Nephron progenitor cell (in vitro differentiated cells): ENCODE data around the gene GTPBP3.
A peak's percentile ranks its signal among the peaks of the same experiment; 100 is the strongest.
"Not testable (repeated sequence)": the region's sequence is repeated elsewhere in the genome, so short reads cannot be mapped to it uniquely, and the experiment has no call there.

Experiments
- DNase-seq: peaks from one replicate; pipeline ENCODE4 v3.0.0; 2021
- H3K27ac Mint-ChIP-seq: 2 replicates; pipeline ENCODE4 v1.8.0; 2021; ENCODE audit warnings: mild to moderate bottlenecking, moderate library complexity, mixed read lengths
- H3K27me3 Mint-ChIP-seq: 2 replicates; pipeline ENCODE4 v1.8.0; 2021; ENCODE audit warnings: mild to moderate bottlenecking, low read depth, mixed read lengths; ENCODE audit not compliant: poor library complexity
- H3K36me3 Mint-ChIP-seq: 2 replicates; pipeline ENCODE4 v1.8.0; 2021; ENCODE audit warnings: low read depth, mixed read lengths
- H3K4me1 Mint-ChIP-seq: 2 replicates; pipeline ENCODE4 v1.8.0; 2021; ENCODE audit warnings: mixed read lengths
- H3K4me3 Mint-ChIP-seq: 2 replicates; pipeline ENCODE4 v1.8.0; 2021; ENCODE audit warnings: mild to moderate bottlenecking, moderate library complexity, mixed read lengths
- H3K9me3 Mint-ChIP-seq: 2 replicates; pipeline ENCODE4 v1.8.0; 2021; ENCODE audit warnings: mild to moderate bottlenecking, moderate library complexity, mixed read lengths
- TF ChIP-seq, protein P1 (sequence below): fragments of 200-600 bp; sonication (generic); IDR thresholded peaks from 2 replicates; pipeline ENCODE4 v1.5.0; 2021; ENCODE audit warnings: antibody characterized with exemption

Gene GTPBP3

DNA sequence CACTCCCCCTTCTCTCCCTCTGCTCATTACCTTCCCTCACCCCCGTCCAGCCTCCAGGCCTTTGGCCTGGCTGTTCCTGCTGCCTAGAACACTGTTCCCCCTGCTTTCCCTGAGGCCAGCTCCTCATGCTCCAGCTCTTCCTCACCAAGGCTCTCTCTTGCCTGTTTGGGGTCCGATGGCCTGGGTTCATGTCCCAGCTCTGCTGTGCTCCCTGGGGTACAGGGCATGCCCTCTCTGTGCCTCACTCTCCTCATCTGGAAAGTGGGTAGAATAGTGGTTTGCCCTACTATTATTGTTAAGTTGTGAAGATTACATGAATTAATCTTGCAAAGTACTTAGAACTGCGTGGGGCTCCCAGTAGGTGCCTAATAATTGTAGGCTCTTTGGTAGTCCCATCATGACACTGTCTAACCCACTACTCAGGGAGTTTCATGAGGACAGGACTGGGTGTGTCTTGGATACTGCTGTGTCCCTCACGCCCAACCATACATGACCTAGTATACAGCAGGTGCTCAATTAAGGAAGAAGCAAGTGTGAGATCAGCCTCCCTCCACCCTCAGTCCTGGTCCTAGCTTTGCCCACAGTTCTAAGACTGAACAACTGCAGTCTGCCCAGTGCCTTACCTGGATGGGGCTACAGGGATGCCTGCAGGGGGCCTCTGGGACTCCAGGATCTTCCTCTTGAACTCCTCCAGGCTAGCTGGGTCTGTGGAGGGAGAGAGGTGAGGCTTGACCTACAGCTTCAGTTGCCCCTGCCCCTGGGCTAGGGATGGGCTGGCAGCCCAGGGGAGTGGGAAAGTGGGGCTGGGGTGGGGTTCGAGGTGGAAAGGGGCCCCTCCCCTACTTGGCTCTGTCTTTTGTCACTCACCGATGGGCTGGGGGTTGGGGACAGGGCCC lies 22.8 kb downstream of the GTPBP3 start:
- Mint-ChIP-seq H3K36me3 (peaks cover 10% of the 10 kb centered on the region), H3K9me3 (peaks cover 7% of the 10 kb centered on the region), H3K4me1 (peaks cover 6% of the 10 kb centered on the region)

DNA sequence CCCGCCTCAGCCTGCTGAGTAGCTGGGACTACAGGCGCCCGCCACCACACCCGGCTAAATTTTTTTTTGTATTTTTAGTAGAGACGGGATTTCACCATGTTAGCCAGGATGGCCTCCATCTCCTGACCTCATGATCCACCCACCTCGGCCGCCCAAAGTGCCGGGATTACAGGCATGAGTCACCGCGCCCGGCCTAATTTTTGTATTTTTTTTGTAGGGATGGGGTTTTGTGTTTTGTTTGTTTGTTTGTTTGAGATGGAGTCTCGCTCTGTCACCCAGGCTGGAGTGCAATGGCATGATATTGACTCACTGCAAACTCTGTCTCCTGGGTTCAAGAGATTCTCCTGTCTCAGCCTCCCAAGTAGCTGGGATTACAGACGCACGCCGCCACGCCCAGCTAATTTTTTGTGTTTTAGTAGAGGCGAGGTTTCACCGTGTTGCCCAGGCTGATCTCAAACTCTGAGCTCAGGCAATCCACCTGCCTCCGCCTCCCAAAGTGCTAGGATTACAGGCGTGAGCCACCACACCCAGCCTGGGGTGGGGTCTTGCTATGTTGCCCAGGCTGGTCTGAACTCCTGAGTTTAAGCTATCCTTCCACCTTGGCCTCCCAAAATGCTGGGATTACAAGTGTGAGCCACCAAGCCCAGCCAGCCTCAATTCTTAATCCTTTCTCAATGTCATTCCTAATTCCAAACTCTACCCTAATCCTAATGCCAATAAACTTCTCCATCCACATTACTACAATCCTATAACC lies 26.7 kb downstream of the GTPBP3 start:
- peaks cover 21% of the 10 kb centered on the region for H3K27me3 Mint-ChIP-seq
- H3K27ac Mint-ChIP-seq, DNase-seq, H3K9me3 Mint-ChIP-seq, H3K4me3 Mint-ChIP-seq: not testable (repeated sequence)
- peaks cover 18% of the 10 kb centered on the region for H3K36me3 Mint-ChIP-seq
- H3K4me1 Mint-ChIP-seq = peaks cover 10% of the 10 kb centered on the region

More for the DNA sequence above, 22.8 kb downstream of the GTPBP3 start:
- no peak for DNase-seq
- no peak overlapping the region for H3K27ac Mint-ChIP-seq
- peaks cover 20% of the 10 kb centered on the region for H3K27me3 Mint-ChIP-seq
- no peak overlapping the region for H3K4me3 Mint-ChIP-seq
- TF ChIP-seq, protein P1, sequence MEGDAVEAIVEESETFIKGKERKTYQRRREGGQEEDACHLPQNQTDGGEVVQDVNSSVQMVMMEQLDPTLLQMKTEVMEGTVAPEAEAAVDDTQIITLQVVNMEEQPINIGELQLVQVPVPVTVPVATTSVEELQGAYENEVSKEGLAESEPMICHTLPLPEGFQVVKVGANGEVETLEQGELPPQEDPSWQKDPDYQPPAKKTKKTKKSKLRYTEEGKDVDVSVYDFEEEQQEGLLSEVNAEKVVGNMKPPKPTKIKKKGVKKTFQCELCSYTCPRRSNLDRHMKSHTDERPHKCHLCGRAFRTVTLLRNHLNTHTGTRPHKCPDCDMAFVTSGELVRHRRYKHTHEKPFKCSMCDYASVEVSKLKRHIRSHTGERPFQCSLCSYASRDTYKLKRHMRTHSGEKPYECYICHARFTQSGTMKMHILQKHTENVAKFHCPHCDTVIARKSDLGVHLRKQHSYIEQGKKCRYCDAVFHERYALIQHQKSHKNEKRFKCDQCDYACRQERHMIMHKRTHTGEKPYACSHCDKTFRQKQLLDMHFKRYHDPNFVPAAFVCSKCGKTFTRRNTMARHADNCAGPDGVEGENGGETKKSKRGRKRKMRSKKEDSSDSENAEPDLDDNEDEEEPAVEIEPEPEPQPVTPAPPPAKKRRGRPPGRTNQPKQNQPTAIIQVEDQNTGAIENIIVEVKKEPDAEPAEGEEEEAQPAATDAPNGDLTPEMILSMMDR = no peak

DNA sequence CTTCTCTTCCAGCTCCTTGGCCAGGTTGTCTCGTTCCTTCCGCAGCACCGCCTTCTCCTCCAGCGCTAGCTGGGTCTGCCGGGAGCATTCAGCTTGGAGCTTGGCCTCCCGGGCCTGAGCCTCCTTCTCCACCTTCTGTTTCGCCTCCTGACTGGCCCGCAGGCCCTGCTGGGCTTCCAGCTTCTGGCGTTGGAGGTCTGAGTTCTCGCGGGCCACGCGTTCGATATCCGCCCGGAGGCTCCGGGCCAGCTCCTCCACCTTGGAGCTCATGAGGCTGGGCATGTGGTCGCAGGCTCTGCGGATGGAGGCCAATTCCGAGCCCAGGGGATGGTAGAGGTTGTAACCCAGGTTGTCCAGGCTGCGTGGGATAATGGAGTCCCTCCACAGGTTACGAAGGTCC lies 28.0 kb downstream of the GTPBP3 start:
- TF ChIP-seq, protein P1 = no peak
- H3K36me3 Mint-ChIP-seq = peaks cover 21% of the 10 kb centered on the region
- peaks cover 8% of the 10 kb centered on the region for H3K4me1 Mint-ChIP-seq
- peaks cover 22% of the 10 kb centered on the region for H3K27me3 Mint-ChIP-seq
- no peak for DNase-seq
- H3K27ac Mint-ChIP-seq = no peak overlapping the region
- peaks cover 9% of the 10 kb centered on the region for H3K9me3 Mint-ChIP-seq
- no peak overlapping the region for H3K4me3 Mint-ChIP-seq

DNA sequence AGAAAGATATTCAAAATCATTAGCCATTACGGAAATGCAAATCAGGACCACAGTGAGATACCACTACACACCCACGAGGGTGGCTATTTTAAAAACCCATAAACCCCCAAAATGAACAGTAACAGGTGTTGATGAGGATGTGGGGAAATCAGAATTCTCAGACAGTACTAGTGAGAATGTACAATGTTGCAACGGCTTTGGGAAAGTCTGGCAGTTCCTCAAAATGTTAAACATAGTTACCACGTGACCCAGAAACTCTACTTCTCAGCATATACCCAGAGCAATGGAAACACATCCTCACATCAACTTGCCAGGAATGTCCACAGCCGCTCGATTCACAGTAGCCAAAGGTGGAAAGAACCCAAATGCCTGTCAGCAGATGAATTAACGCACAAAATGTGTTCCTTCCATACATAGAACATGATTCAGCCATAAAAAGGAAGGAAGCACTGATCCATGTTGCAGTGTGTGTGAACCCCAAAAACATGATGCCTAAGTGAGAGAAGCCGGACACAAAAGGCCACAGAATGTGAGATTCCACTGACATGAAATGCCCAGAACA lies 32.8 kb downstream of the GTPBP3 start:
- Mint-ChIP-seq H3K27ac (no peak overlapping the region), H3K4me1 (peaks cover 11% of the 10 kb centered on the region), H3K4me3 (no peak overlapping the region)

DNA sequence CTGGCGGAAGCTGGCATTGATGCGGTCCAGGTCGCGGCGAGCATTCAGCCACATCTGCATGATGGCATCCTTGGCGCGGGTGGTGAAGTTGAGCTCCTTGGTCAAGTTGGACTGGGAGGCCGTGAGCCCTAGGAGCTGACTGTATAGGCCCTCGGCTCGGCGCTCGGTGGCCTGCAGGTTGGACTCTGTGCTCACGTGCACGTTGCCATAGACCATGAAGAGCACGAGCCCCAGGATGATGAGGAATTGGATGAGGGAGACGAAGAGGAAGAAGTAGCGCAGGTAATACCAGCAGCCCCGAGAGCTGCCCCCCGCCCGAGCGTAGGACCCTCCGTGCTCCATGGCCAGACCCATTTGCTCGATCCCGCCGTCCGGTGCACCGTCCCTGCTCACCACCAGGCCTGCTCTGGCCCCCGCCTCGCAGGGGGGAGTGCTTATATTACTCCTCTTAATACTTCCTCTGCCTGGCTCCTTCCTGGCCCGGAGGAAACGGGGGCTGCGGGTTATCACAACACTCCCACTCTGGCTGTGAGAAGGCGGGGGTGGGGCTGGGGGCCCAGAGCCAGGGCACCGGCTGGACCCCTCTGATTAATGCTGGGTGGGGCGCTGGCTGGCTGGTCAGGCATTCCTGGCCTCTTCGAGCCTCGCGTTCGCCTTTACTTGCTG lies 39.7 kb downstream of the GTPBP3 start, which contains the start of gene PLVAP:
Gene PLVAP (minus strand): TSS at position 408 of the 666 bp plus-strand sequence. CDS start 54 bp downstream, at position 354.
- peak; percentile 31 for DNase-seq
- TF ChIP-seq, protein P1 = no peak
- Mint-ChIP-seq H3K27me3 (no peaks in the 10 kb centered on the region), H3K9me3 (peaks cover 11% of the 10 kb centered on the region), H3K4me3 (peak within 1 kb of the TSS; percentile 35), H3K27ac (peak within 1 kb of the TSS; percentile 91), H3K36me3 (peaks cover 8% of the 10 kb centered on the region), H3K4me1 (peaks cover 48% of the 10 kb centered on the region)

More for the DNA sequence above, 32.8 kb downstream of the GTPBP3 start:
- no peak for DNase-seq
- Mint-ChIP-seq H3K36me3 (peaks cover 15% of the 10 kb centered on the region), H3K27me3 (peaks cover 9% of the 10 kb centered on the region), H3K9me3 (peaks cover 5% of the 10 kb centered on the region)
- TF ChIP-seq, protein P1 = no peak
